Measurements from ENCODE around the gene NOP14. TPM values are rescaled to one million over a fixed set of nuclear protein-coding genes. Genes with fewer than 3 reads are reported as not detected.
A peak's percentile ranks its signal among the peaks of the same experiment; 100 is the strongest.

NOP14 gene
- total RNA-seq, 1 donor from 2014 or later = 20.0 TPM

- DNase-seq (ENCODE audit: low spot score) = peak; percentile 99
- intact Hi-C loops (cut with DNase I) = loop anchor here (10.0 kb wide), 1 partner anchor 180 kb away; the partner anchor contains the start of gene TNIP2
- ATAC-seq = peak; percentile 88
Measured at GRCh38 chr4:2934813-2935761, 28.1 kb downstream of the NOP14 start.

- ATAC-seq = peak; percentile 65
- intact Hi-C loops (cut with DNase I) = loop anchor here (10.0 kb wide), 1 partner anchor 179 kb away; the partner anchor contains the start of gene TNIP2
- DNase-seq (ENCODE audit: low spot score) = peak; percentile 81
Measured at GRCh38 chr4:2934077-2934812, 29.0 kb downstream of the NOP14 start.

- no peak for DNase-seq (ENCODE audit: low spot score)
- ATAC-seq = peak; percentile 0
- intact Hi-C loops (cut with DNase I) = loop anchor here (10.0 kb wide), 1 partner anchor 179 kb away; the partner anchor contains the start of gene TNIP2
Measured at GRCh38 chr4:2933566-2934076, 29.6 kb downstream of the NOP14 start.

GRCh38 chr4:2932951-2933565 lies 30.1 kb downstream of the NOP14 start:
- peak; percentile 63 for DNase-seq (ENCODE audit: low spot score)
- no peak for ATAC-seq
- intact Hi-C loops (cut with DNase I) = loop anchor here (10.0 kb wide), 1 partner anchor 178 kb away; the partner anchor contains the start of gene TNIP2

GRCh38 chr4:2932321-2932950 lies 30.8 kb downstream of the NOP14 start:
- intact Hi-C loops (cut with DNase I) = loop anchor here (10.0 kb wide), 1 partner anchor 178 kb away; the partner anchor contains the start of gene TNIP2
- ATAC-seq (no peak), DNase-seq (ENCODE audit: low spot score) (peak; percentile 56)

- peak; percentile 70 for DNase-seq (ENCODE audit: low spot score)
- intact Hi-C loops (cut with DNase I) = loop anchor here (10.0 kb wide), 1 partner anchor 177 kb away; the partner anchor contains the start of gene TNIP2
- ATAC-seq = peak; percentile 9
Measured at GRCh38 chr4:2931512-2932301, 31.5 kb downstream of the NOP14 start.

GRCh38 chr4:2930758-2931511 lies 32.3 kb downstream of the NOP14 start:
- DNase-seq (ENCODE audit: low spot score) = peak; percentile 60
- intact Hi-C loops (cut with DNase I) = loop anchor here (10.0 kb wide), 1 partner anchor 176 kb away; the partner anchor contains the start of gene TNIP2
- no peak for ATAC-seq

GRCh38 chr4:2930135-2930757 lies 33.0 kb downstream of the NOP14 start:
- DNase-seq (ENCODE audit: low spot score) = peak; percentile 58
- no peak for ATAC-seq
- intact Hi-C loops (cut with DNase I) = loop anchor here (10.0 kb wide), 1 partner anchor 175 kb away; the partner anchor contains the start of gene TNIP2

GRCh38 chr4:2929469-2929868 lies 33.7 kb downstream of the NOP14 start:
- ATAC-seq (no peak), DNase-seq (ENCODE audit: low spot score) (peak; percentile 53)
- intact Hi-C loops (cut with DNase I) = no loop called here

GRCh38 chr4:2928242-2929176 lies 34.7 kb downstream of the NOP14 start:
- peak; percentile 55 for DNase-seq (ENCODE audit: low spot score)
- intact Hi-C loops (cut with DNase I) = no loop called here
- no peak for ATAC-seq

- intact Hi-C loops (cut with DNase I) = no loop called here
- DNase-seq (ENCODE audit: low spot score) (no peak), ATAC-seq (no peak)
Measured at GRCh38 chr4:2927696-2928075, 35.5 kb downstream of the NOP14 start.

- ATAC-seq (no peak), DNase-seq (ENCODE audit: low spot score) (no peak)
- intact Hi-C loops (cut with DNase I) = no loop called here
Measured at GRCh38 chr4:2927016-2927695, 36.0 kb downstream of the NOP14 start.

- ATAC-seq (no peak), DNase-seq (ENCODE audit: low spot score) (no peak)
- intact Hi-C loops (cut with DNase I) = no loop called here
Measured at GRCh38 chr4:2925931-2926860, 37.0 kb downstream of the NOP14 start.

- no peak for DNase-seq (ENCODE audit: low spot score)
- no peak for ATAC-seq
- intact Hi-C loops (cut with DNase I) = no loop called here
Measured at GRCh38 chr4:2925496-2925895, 37.7 kb downstream of the NOP14 start.
